ENCODE results near the gene RABGAP1.

- TF ChIP-seq JUND (IDR thresholded peaks at IDR 0.05): no peak
- TF ChIP-seq CTCF (IDR thresholded peaks at IDR 0.05; ENCODE audit: low read depth, low read length, missing input control): no peak
- no peak for TF ChIP-seq REST (IDR thresholded peaks at IDR 0.05)
- no peak for TF ChIP-seq SP1 (IDR thresholded peaks at IDR 0.05)
- TF ChIP-seq FOXA1 (IDR thresholded peaks at IDR 0.05): no peak
- no peak for TF ChIP-seq EGR1 (IDR thresholded peaks at IDR 0.05; ENCODE audit: low read depth in 2 of 2)
Measured at GRCh38 chr9:122936883-122937282, 3.9 kb upstream of the RABGAP1 start.
